GDM1 (cell line): ENCODE data around the gene SHROOM2.
"Not testable (repeated sequence)": the region's sequence is repeated elsewhere in the genome, so short reads cannot be mapped to it uniquely, and the experiment has no call there.

Experiments
- DNase-seq: peaks from one replicate; lab custom pipeline; 2025; lab: John Stamatoyannopoulos, UW

SHROOM2 gene, protein sequence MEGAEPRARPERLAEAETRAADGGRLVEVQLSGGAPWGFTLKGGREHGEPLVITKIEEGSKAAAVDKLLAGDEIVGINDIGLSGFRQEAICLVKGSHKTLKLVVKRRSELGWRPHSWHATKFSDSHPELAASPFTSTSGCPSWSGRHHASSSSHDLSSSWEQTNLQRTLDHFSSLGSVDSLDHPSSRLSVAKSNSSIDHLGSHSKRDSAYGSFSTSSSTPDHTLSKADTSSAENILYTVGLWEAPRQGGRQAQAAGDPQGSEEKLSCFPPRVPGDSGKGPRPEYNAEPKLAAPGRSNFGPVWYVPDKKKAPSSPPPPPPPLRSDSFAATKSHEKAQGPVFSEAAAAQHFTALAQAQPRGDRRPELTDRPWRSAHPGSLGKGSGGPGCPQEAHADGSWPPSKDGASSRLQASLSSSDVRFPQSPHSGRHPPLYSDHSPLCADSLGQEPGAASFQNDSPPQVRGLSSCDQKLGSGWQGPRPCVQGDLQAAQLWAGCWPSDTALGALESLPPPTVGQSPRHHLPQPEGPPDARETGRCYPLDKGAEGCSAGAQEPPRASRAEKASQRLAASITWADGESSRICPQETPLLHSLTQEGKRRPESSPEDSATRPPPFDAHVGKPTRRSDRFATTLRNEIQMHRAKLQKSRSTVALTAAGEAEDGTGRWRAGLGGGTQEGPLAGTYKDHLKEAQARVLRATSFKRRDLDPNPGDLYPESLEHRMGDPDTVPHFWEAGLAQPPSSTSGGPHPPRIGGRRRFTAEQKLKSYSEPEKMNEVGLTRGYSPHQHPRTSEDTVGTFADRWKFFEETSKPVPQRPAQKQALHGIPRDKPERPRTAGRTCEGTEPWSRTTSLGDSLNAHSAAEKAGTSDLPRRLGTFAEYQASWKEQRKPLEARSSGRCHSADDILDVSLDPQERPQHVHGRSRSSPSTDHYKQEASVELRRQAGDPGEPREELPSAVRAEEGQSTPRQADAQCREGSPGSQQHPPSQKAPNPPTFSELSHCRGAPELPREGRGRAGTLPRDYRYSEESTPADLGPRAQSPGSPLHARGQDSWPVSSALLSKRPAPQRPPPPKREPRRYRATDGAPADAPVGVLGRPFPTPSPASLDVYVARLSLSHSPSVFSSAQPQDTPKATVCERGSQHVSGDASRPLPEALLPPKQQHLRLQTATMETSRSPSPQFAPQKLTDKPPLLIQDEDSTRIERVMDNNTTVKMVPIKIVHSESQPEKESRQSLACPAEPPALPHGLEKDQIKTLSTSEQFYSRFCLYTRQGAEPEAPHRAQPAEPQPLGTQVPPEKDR (N-terminal part only)

GRCh38 chrX:9785944-9786797 is at the start of gene SHROOM2:
SHROOM2 (plus strand) TSS chrX:9786429; CDS start chrX:9786546, 117 bp downstream.
- no peak for DNase-seq

- no peak for DNase-seq
Observed at GRCh38 chrX:9737363-9737762, 48.9 kb upstream of the SHROOM2 start.

- no peak for DNase-seq
Observed at GRCh38 chrX:9738151-9738550, 48.1 kb upstream of the SHROOM2 start.

GRCh38 chrX:9739130-9739529 is 47.1 kb upstream of the SHROOM2 start:
- no peak for DNase-seq

GRCh38 chrX:9745417-9746115 is 40.7 kb upstream of the SHROOM2 start:
- DNase-seq: peak; percentile 40

GRCh38 chrX:9746148-9746888 is 39.9 kb upstream of the SHROOM2 start:
- peak; percentile 47 for DNase-seq

DNA sequence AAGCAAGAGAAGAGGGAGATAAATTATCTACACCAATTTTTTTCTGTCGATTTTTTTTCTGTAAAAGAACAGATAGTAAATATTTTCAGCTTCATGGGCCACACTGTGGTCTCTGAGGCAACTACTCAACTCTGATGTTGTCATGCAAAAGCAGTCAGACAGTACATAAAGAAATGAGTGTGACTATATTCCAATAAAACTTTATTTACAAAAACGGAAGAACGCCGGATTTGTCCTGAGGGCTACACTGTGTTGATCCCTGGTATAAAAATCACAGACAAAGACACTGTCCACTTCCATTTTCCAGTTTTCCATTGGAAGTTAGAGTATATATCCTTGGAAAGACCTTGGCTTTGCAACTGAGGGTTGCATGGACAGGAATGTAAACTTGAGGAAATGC is 38.6 kb upstream of the SHROOM2 start:
- no peak for DNase-seq

- no peak for DNase-seq
Observed at GRCh38 chrX:9749146-9749692, 37.0 kb upstream of the SHROOM2 start.

GRCh38 chrX:9757366-9757765 is 28.9 kb upstream of the SHROOM2 start:
- DNase-seq: no peak

DNA sequence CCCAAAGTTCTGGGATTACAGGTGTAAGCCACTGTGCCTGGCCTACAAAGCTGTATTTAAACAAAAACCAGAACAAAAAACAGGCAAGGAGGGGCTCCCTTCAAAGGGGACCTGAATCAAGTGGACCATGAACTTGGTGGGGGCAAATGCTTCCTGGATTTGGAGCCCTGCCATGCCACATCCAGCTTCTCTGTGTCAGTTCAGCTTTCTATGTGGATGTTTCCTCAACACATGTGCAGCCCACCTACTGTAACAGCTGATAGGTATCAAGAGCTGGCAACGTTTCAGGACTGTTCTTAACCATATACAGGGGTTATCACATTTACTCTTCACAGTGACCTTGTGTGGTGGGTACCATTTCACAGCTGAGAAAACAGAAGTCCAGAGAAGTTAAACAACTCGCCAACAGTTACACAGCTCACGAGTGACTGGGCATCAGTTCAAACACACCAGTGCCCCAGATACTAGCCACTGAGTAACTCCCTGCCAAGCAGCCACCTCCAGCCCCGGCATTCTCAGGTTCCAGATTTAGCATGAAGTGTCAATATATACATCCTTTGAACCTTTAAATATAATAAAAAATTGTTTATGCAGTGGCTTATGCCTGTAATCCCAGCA is 28.1 kb upstream of the SHROOM2 start:
- DNase-seq: no peak

DNA sequence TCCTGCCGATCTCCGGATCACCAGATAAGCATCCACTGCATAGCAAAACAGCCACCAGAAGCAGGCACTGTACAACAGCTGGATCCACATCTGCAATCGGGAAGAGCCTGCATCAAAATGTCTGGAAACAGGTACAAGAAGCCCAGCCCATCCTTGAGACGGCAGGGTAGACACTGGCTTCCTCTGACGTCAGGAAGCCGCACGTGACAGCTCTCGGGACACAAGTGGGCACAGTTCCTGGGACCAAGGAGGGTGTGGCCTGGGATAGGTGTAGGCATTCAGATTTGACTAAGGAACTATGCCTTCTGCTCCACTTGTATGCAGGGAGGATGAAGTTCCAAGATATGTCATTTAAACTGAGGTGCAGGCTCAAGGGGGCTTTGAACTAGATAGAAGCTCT is 26.9 kb upstream of the SHROOM2 start:
- no peak for DNase-seq

DNA sequence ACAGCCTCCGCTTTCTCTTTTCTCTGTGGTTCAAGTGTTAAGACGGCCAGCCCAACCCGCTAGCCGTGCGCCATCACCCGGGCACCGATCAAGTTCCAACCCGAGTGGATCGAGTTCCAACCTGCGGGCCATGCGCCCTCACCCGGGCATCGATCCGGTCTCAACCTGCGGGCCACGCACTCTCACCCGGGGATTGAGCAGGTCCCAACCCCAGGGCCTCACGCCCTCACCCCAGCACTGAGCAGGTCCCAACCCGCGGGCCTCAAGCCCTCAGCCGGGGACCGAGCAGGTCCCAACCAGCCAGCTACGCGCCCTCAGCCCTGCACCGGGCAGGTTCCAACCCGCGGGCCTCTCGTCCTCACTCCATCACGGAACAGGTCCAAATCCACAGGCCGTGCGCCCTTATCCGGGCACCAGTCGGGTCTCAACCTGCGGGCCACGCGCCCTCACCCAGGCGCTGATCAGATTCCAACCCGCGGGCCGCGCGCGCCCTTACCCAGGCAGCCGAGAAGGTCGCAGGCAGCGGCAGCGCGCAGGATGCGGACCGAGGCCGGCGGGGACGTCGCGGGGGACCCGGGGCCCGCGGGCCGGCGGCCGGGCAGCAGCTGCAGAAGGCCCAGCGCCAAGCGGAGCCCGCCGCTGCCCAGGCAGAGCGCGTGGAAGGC is 21.0 kb upstream of the SHROOM2 start:
- DNase-seq: no peak

DNA sequence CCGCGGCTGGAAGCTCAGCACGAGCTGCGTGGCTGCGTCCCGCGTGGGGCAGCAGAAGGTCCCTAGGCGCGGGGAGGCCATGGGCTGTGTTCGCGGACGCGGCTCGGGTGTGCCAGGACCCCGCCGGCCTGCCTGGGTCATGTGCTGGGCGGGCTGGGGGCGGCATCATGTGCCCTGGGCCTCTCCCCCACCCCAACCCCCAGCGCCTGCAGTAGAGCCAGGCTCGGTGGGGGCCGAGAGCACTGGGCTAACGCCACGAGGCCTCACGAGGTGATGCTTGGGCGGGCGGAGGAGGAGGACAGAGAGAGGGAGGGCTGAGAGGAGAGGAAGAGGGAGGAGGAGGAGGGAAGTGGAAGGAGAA is 20.5 kb upstream of the SHROOM2 start, which contains the start of gene GPR143:
Gene GPR143 (minus strand): TSS at position 111 of the 361 bp plus-strand sequence. CDS start 30 bp downstream, at position 81.
- DNase-seq: no peak

DNA sequence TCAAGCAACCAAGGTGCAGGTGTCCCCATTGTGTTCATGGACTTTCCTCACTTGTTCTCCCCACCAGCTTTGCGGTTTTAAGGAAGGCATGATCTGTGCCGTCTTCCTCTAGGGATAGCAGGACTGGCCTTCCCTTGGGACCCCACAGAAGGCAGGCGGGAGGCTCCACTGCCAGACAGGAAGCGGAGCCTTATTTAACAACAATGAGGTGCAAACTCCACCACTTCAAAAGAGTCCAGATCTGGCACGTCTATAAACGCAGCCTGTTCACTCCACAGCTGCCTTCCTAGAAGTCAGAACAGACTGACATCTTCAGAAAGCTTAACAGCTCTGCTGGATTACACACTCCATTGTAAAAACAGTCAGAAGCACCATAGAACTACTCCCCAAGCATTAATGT is 18.9 kb upstream of the SHROOM2 start:
- no peak for DNase-seq

DNA sequence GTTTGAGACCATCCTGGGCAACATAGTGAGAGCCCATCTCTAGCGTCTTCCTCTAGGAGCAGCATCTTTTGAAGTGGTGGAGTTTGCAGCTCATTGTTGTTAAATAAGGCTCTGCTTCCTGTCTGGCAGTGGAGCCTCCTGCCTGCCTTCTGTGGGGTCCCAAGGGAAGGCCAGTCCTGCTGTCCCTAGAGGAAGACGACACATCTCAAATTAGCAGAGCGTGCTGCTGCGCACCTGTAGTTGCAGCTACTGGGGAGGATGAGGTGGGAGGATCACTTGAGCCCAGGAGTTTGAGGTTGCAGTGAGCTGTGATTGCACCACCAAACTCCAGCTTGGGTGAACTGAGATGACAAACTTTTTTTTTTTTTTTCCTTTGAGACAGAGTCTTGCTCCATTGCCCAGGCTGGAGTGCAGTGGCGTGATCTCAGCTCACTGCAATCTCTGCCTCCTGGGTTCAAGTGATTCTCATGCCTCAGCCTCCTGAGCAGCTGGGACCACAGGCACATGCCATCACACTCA is 17.8 kb upstream of the SHROOM2 start:
- DNase-seq: not testable (repeated sequence)

- DNase-seq: no peak
Observed at GRCh38 chrX:9770319-9770718, 15.9 kb upstream of the SHROOM2 start.

- no peak for DNase-seq
Observed at GRCh38 chrX:9772943-9773342, 13.3 kb upstream of the SHROOM2 start.

GRCh38 chrX:9775930-9776329 is 10.3 kb upstream of the SHROOM2 start:
- DNase-seq: peak; percentile 11
